ENCODE measurements around the gene LDOC1.
"Not testable (repeated sequence)": the region's sequence is repeated elsewhere in the genome, so short reads cannot be mapped to it uniquely, and the experiment has no call there.

LDOC1 gene

GRCh38 chrX:141176586-141177451, at the start of gene LDOC1:
Gene LDOC1 (minus strand): TSS chrX:141177129. CDS start chrX:141177021, 108 bp downstream.
- peak; percentile 76 for DNase-seq

GRCh38 chrX:141221611-141222010, 44.7 kb upstream of the LDOC1 start:
- no peak for DNase-seq

DNA sequence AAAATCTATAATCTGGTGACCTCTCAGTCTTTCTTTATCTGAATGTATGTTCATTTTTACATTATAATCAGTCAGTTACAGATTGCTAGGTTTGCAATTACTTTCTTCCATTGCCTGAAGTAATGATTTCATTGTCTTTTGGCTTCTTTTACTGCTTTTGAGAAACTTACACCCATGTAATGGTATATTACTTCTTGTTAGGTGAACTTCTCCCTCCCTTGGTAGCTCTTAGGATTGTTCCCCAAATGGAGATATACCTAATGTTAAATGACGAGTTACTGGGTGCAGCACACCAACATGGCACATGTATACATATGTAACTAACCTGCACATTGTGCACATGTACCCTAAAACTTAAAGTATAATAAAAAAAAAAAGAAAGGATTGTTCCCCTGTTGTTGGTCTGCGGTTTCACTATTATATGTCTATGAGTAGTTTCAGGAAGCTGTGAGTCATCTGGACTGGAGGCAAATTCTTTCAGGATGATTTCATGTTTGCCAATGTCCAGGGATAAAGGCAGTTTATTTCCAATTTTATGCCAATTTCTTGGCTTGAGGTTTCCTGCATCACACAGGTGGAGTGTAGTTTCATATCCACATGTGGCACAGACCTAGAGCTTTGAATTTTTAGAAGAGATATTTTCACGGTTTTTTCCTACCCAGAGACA, 43.5 kb upstream of the LDOC1 start:
- DNase-seq: no peak

DNA sequence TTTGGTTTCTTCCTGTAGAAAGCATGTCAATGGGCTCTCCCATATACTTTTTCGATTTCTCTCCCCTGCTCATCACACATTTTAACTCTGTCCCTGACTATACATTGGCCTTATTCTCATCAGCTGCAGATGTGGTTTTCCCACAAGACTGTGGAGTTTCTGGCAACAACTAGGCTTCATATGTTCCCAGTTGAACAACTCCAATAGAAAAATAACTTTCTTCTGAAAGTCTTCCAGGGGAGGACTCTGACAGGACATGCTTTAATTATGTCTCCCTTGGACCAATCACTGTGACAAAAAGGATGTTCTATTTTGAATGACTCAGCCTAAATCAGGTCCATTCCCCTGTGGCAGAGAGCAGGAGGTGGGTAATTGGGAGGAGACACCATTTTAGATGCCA, 37.3 kb upstream of the LDOC1 start:
- no peak for DNase-seq

DNA sequence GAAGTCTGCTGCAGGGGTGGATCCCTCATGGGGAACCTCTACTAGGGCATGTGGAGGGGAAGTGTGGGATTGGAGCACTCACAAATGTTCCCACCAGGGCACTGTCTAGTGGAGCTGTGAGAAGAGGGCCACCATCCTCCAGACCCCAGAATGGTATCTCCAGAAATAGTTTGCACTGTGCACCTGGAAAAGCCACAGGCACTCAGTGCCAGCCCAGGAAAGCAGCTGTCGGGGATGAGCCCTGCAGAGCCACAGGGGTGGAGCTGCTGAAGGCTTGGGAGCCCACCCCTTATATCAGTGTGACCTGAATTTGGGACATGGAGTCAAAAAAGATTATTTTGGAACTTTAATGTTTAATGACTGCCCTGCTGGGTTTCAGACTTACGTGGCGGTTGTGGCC, 25.0 kb upstream of the LDOC1 start:
- DNase-seq: no peak

DNA sequence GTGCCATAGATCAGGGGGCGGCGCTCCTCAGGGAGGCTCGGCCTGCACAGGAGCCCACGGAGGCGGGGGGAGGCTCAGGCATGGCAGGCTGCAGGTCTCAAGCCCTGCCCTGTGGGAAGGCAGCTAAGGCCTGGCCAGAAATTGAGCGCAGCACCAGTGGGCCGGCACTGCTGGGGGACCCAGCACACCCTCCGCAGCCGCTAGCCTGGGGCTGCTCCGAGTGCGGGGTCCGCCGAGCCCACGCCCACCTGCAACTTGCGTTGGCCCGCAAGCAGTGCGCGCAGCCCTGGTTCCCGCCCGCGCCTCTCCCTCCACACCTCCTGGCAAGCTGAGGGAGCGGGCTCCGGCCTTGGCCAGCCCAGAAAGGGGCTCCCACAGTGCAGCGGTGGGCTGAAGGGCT, 11.6 kb upstream of the LDOC1 start:
- DNase-seq: not testable (repeated sequence)

DNA sequence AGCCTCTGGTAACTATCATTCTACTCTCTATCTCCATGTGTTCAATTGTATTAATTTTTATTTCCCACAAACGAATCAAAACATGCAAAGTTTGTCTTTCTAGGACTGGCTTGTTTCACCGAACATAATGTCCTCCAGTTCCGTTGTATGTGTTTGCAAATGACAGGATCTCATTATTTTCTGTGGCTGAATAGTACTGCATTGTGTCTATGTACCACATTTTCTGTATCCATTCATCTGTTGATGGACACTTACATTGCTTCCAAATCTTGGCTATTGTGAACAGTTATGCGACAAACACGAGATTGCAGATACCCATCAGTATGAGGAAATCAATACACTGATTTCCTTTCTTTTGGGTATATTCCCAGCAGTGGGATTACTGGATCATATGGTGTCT, 8.4 kb upstream of the LDOC1 start:
- DNase-seq: no peak

- DNase-seq: no peak
Observed at GRCh38 chrX:141183000-141183399, 6.1 kb upstream of the LDOC1 start.

- DNase-seq: no peak
Observed at GRCh38 chrX:141180851-141181250, 3.9 kb upstream of the LDOC1 start.

DNA sequence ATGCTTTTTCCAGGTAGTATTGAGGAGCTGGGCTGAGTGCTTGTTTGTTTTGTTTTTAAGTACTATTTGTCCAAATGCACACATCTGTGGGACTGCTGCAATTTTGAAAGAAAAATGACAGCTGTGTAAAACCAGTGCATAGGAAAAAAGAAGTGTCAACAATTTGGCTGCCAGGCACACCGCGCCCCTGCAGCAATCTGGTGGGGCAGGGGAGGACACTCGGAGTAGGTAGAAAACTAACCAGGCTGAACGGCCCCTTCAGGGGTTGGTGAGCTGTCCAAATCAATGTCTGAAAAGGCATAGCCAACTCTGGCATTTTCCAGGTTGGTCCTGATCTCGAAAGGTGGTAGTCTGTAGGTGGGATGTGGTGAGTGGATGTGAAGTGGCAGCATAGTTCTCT, 1.1 kb downstream of the LDOC1 start:
- no peak for DNase-seq

GRCh38 chrX:141164406-141164805, 12.5 kb downstream of the LDOC1 start:
- no peak for DNase-seq

DNA sequence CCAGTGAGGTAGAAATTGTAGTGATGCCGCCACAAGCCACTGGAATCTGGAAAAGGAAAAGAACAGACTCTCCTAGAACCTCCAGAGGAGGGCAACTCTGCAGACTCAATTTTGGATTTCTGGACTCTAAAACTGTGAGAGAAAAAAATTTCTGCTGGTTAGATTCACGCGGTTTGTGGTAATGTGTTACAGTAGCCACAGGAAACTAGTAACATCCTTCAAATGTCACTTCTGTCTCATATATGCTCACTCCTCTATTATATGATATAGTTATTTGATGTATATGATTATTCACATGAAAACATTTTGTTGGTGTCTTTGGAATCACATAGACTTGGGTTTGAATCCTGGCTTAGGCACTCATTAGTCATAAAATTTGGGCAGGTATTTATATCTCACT, 18.8 kb downstream of the LDOC1 start:
- no peak for DNase-seq

DNA sequence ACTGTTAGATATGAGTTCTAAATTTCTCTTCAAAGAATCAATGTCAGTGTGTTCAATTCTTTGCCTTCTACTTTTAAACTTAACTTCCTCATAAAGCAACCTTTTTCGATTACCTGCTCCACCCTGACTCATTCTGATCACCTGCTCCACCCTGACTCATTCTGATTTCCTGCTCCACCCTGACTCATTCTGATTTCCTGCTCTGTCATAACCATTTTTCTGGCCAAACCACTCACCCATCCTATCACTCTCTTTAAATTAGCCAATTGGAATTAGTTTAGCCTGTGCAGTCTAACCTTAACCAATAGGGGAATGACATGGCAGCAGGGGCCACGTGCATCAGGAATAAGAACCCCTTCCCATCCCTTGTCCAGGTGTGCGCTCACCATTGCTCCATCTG, 21.7 kb downstream of the LDOC1 start:
- not testable (repeated sequence) for DNase-seq

DNA sequence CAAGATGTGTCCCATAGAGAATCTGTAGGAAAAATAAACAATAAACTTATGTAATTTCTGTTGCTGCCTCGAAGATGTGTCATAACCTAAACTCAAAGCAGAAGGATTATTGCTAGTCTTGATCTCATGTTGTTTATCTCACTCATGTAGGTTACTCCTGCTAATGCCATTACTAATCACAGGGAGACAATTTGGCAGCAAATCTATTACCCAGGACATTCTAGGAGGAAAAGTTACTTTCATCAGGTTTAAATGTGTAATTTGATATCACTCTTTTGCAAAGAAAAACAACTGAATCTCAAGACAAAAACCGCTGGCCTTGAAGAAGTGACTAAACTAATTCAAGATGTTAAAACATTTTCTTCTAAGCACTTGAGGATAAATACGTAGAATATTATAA, 34.0 kb downstream of the LDOC1 start:
- no peak for DNase-seq

GRCh38 chrX:141133272-141133671, 43.7 kb downstream of the LDOC1 start:
- DNase-seq: no peak

DNA sequence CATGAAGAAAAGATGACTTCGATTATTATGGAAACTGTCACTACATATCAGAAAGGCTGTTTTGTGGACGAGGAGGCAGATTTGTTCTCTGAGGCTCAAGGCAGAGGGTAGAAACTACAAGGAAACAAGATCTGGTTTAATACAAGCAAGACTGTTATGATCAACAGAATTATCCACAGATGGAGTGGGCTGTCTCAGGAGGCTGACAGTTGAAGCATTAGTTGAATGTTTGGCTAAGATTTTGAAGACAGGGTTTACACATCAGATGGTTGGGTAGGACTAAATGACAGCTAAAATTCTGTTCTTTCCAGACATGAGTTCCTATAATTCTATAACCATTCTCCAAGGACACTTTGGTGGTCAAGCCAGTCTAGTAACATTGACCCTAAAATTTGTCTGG, 49.8 kb downstream of the LDOC1 start:
- no peak for DNase-seq

Measured in stimulated activated CD8-positive, alpha-beta memory T cell treated with anti-CD3 and anti-CD28 coated beads, Interleukin-4, amount 100 ng/mL, for 48 hours (primary cell).